Stimulated activated CD4-positive, alpha-beta T cell treated with anti-CD3 and anti-CD28 coated beads, Interleukin-12 subunit alpha, Interleukin-12 subunit beta, amount 100 ng/mL, for 4 hours (primary cell): ENCODE data around the gene COX7A1.
"Not testable (repeated sequence)": the region's sequence is repeated elsewhere in the genome, so short reads cannot be mapped to it uniquely, and the experiment has no call there.

ENCODE experiments used
- DNase-seq: peaks from one replicate; pipeline ENCODE4 v3.0.0-alpha.2; 2020

COX7A1 gene

DNA sequence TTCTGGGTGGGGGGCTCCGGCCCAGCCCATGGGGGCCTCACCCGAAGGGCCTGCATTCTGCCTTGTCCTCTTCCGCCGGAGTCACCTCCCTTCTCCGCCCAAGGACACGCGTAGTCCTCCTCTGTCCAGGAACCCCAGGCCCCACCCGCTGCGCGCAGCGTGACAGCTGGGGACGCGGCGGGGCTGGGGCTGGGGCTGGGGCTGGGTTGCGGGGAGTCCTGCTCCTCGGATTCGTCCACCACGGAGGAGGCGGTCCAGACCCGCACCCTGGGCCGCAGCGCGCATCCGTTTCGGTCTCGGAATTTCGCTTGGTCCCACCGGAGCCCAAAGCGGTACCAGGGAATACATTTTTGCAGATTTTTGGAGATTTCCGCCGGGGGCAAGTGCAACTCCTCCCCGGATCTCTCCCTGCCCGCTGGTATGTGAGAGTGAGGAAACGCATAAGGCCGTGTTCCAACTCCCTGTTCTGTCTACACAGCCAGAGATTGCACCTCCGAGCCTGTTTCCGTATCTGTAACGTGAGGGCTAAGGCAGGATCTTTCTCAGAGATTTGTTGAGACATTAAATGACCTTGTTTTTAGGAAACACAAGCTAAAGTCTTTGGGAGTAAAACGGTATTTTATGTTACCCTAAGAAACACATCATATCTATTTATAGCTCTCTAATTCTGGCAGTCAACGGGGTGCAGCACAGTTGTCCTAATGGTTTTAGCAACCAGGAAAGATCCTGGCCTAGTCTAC is at the start of gene COX7A1:
Gene COX7A1 (minus strand): TSS at position 96 of the 740 bp plus-strand sequence. CDS start 40 bp downstream, at position 56.
- DNase-seq = no peak

DNA sequence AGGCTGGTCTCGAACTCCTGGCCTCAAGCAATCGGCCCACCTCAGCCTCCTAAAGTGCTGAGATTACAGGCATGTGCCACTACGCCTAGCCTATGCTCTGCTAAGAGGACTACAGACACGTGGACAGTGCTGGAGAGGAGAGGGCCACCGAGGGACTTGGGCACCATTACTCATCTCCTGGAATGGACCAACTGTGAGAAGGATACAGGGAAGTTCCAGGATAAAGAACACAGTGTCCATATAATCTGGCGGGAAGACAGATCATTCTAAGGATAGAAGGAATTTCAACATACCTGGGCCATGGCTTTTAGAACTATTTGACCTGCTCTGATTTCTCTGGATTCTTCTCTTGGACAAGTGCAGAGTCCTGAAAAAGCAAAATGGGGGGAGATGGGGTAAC is 49.4 kb upstream of the COX7A1 start:
- no peak for DNase-seq

- no peak for DNase-seq
Measured at GRCh38 chr19:36198119-36198518, 45.9 kb upstream of the COX7A1 start.

GRCh38 chr19:36196249-36196648 is 44.0 kb upstream of the COX7A1 start:
- no peak for DNase-seq

GRCh38 chr19:36186722-36187121 is 34.5 kb upstream of the COX7A1 start:
- not testable (repeated sequence) for DNase-seq

- no peak for DNase-seq
Measured at GRCh38 chr19:36183245-36183628, 31.0 kb upstream of the COX7A1 start.

GRCh38 chr19:36182612-36183244 is 30.5 kb upstream of the COX7A1 start:
- no peak for DNase-seq

DNA sequence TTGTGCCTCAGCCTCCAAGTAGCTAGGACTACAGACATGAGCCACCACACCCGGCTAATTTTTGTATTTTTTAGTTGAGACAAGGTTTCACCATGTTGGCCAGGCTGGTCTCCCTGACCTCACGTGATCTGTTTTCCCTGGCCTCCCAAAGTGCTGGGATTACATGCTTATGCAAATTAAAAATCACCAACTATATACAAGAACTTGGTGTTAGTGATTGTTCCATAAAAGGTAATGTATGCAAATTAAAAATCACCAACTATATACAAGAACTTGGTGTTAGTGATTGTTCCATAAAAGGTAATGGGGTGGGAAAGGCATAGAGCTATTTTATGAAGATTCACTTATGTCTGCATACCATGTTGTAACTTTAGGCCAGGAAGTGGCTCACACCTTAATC is 26.8 kb upstream of the COX7A1 start:
- DNase-seq = not testable (repeated sequence)

- DNase-seq = not testable (repeated sequence)
Measured at GRCh38 chr19:36173846-36174245, 21.6 kb upstream of the COX7A1 start.

DNA sequence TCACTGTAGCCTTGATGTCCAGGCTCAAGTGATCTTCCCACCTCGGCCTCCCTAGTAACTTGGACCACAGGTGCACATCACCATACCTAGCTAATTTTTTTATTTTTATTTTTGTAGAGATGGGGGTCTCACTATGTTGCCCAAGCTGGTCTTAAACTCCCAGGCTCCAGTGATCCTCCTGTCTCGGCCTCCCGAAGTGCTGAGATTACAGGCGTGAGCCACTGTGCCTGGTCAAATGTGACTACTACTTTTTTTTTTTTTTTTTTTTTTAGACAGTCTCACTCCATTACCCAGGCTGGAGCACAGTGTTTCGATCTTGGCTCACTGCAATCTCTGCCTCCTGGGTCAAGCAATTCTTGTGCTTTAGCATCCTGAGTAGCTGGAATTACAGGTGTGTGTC is 20.6 kb upstream of the COX7A1 start:
- DNase-seq = no peak

GRCh38 chr19:36169084-36169760 is 17.0 kb upstream of the COX7A1 start:
- DNase-seq = no peak

DNA sequence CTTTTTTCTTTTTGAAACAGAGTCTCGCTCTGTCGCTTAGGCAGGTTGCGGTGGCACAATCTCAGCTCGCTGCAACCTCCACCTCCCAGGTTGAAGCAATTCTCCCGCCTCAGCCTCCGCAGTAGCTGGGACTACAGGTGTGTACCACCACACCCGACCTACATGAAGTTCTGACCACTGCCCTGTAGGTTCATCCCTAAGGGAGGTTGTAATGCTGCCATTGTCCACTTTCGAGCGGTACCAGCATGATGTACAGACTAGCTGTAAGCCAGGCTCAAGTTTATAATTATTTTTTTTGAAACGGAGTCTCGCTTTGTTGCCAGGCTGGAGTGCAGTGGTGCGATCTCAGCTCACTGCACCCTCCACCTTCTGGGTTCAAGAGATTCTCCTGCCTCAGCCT is 11.6 kb upstream of the COX7A1 start:
- DNase-seq = no peak

- no peak for DNase-seq
Measured at GRCh38 chr19:36160821-36161596, 8.8 kb upstream of the COX7A1 start.

DNA sequence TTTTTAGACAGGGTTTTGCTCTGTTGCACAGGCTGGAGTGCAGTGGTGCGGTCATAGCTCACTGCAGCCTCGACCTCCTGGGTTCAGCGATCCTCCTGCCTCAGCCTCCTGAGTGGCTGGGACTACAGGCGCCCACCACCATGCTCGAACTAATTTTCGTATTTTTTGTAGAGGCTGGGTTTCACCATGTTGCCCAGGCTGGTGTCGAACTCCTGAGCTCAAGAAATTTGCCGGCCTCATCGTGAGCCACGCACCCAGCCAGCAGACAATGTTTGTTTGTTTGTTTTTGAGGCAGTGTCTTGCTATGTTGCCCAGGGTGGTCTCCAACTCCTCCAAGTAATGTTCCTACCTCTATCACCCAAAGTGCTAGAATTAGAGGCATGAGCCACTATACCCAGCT is 879 bp upstream of the COX7A1 start:
- DNase-seq = no peak

- DNase-seq = no peak
Measured at GRCh38 chr19:36152019-36152351, 262 bp downstream of the COX7A1 start.

DNA sequence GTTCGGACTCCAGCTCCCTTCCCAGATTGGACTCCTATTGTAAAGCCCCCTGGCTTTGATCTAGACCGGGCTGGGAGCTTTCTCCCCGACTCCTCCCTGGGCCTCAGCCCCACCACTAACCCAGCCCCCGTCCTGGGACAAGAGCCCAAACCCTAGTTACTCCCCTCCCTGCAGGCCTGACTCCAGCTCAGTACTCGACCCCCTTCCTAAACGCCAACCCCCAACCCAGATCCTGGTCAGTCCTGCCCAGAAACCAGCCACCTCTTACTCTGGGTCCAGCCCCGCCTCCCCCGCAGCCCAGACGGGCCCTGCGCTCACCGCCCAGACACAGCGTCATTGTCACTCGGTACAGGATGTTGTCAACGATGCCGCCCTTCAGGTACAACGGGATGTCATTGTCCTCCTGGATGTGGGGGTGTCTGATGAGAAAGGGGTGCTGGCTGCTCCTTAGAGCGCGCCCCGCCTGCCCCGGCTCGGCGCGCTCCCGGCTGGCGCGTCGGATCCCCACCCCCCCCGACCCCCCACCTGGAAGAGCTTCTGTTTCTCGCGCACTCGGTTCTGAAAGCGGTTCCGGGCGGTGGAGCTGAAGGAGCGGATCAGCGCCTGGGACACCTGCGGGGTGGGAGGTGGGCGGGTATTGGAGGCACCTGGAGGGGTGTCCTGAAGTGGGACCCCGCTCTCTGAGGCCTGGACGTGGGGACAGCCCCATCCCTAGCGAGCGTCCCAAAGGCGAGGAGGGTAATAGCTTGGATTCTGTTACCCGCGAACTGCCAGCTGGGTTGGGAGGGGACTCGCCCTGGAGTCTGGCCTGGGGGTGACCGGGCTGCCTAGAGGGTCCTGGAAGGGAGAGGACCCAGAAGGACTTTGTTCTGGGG is 866 bp downstream of the COX7A1 start:
- DNase-seq = no peak

DNA sequence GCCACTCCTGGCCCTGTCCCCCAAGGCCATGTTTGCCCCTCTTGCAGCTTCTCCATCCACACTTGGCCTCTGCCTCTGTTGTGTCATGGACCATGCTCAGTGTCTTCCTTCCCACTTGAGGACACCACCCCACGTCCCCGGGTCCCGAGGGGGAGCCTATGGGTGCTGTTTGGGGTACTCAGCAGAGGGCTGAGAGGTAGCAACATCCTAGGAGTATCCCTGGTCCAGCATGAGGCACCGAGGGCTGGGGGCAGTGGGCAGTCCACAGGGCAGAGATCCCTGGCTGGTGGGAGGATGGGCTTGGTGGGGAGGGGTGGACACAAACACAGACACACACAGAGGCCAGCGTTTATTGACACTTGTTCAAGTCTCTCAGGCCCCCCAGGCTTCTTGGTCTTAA is 1.7 kb downstream of the COX7A1 start:
- DNase-seq = no peak

GRCh38 chr19:36149673-36150406 is 2.4 kb downstream of the COX7A1 start:
- no peak for DNase-seq

- no peak for DNase-seq
Measured at GRCh38 chr19:36144624-36145023, 7.6 kb downstream of the COX7A1 start.

GRCh38 chr19:36142496-36142895 is 9.8 kb downstream of the COX7A1 start:
- DNase-seq = no peak

DNA sequence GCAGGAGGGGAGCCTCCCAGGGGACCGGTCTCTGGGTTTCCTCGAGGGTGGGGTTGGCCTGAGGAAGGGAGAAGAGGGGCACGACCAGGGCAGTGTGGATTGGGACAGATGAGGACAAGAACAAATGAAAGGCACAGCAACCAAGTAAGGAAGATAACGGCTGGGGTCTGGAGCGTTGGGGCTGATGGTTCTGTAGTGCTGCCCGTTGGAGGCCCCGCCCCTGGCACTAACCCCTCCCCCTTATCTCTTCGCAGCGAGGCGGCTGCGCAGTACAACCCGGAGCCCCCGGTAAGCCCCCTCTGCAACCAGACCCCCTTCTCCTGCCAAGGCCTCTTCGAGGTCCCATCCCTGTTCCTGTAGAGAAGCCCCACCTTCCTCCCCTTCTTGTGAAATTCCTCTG is 10.2 kb downstream of the COX7A1 start:
- no peak for DNase-seq
